Fibroblast of skin of left quadriceps (primary cell): ENCODE measurements around the gene TSPEAR.

Experiments
- DNase-seq, 2 experiments: peaks; one replicate each; pipeline ENCODE4 v3.0.0-alpha.2; 2013; ENCODE audit warnings: low read depth in 2 of 2

Gene TSPEAR

GRCh38 chr21:44463724-44464123, 247.6 kb downstream of the TSPEAR start:
- DNase-seq: no peak

GRCh38 chr21:44462834-44463200, 248.6 kb downstream of the TSPEAR start:
- DNase-seq: no peak

GRCh38 chr21:44462086-44462833, 249.1 kb downstream of the TSPEAR start:
- no peak for DNase-seq

- no peak for DNase-seq
Measured at GRCh38 chr21:44461464-44462001, 249.8 kb downstream of the TSPEAR start.

GRCh38 chr21:44461005-44461404, 250.4 kb downstream of the TSPEAR start:
- no peak for DNase-seq

GRCh38 chr21:44460441-44460755, 251.0 kb downstream of the TSPEAR start:
- DNase-seq: no peak

- DNase-seq: no peak
Measured at GRCh38 chr21:44459712-44460440, 251.5 kb downstream of the TSPEAR start.

- no peak for DNase-seq
Measured at GRCh38 chr21:44458971-44459711, 252.2 kb downstream of the TSPEAR start.

- DNase-seq: no peak
Measured at GRCh38 chr21:44456915-44457736, 254.2 kb downstream of the TSPEAR start.

GRCh38 chr21:44456214-44456914, 255.0 kb downstream of the TSPEAR start:
- no peak for DNase-seq

- DNase-seq: no peak
Measured at GRCh38 chr21:44455524-44456213, 255.7 kb downstream of the TSPEAR start.

- peak; percentile 52 to 59 for DNase-seq
Measured at GRCh38 chr21:44454747-44455523, 256.4 kb downstream of the TSPEAR start, which contains the start of gene LRRC3. TSS of gene LRRC3 (plus strand) at chr21:44455510. CDS start at chr21:44456645, 1,135 bp downstream.

- no peak for DNase-seq
Measured at GRCh38 chr21:44454058-44454457, 257.3 kb downstream of the TSPEAR start.

GRCh38 chr21:44453120-44453519, 258.3 kb downstream of the TSPEAR start:
- no peak for DNase-seq

- DNase-seq: no peak
Measured at GRCh38 chr21:44450999-44451398, 260.4 kb downstream of the TSPEAR start.

- no peak for DNase-seq
Measured at GRCh38 chr21:44450402-44450801, 261.0 kb downstream of the TSPEAR start.

GRCh38 chr21:44449473-44450363, 261.7 kb downstream of the TSPEAR start:
- DNase-seq: no peak

GRCh38 chr21:44448651-44449131, 262.7 kb downstream of the TSPEAR start:
- no peak for DNase-seq
